AG04450 (cell line): ENCODE results near the gene HYI. TPM values are rescaled to one million over a fixed set of nuclear protein-coding genes. Genes with fewer than 3 reads are reported as not detected.

Source experiments
- CTCF ChIA-PET: fragments of 300-600, 350-600 bp; formaldehyde crosslinking; extraction: SDS; loops from one replicate; lab custom pipeline; 2022; ENCODE audit warnings: antibody characterized with exemption, inconsistent platforms; lab: Charles Lee
- POLR2A ChIA-PET: fragments of 350-600 bp; formaldehyde crosslinking; extraction: SDS; loops from one replicate; lab custom pipeline; 2021; ENCODE audit warnings: antibody characterized with exemption, inconsistent platforms; lab: Yijun Ruan, JAX
- DNase-seq: peaks from one replicate; pipeline ENCODE4 v3.0.0-alpha.2; 2011; ENCODE audit warnings: low read depth, low spot score
- H3K27ac ChIP-seq: one replicate; pipeline ENCODE4 v1.5.1; 2012; ENCODE audit warnings: low read depth, low read length, control low read depth
- H3K27me3 ChIP-seq: one replicate; pipeline ENCODE4 v1.6.0; 2012; ENCODE audit warnings: low read length; ENCODE audit not compliant: control insufficient read depth, insufficient read depth
- H3K4me3 ChIP-seq: 2 replicates; pipeline ENCODE4 v1.5.1; 2011; ENCODE audit warnings: mild to moderate bottlenecking, low read depth, low read length, control low read depth
- H3K9me3 ChIP-seq: 2 replicates; pipeline ENCODE4 v1.5.1; 2012; ENCODE audit warnings: low read length; ENCODE audit not compliant: control insufficient read depth, insufficient read depth
- polyA plus RNA-seq: library from polyadenylated mRNA; depleted of rRNA; stranded (reverse); fragments of >200 nt; gene quantifications from 2 replicates; pipeline ENCODE4 v1.2.3, GENCODE V29; 2011
- TF ChIP-seq, protein P1 (sequence below): IDR thresholded peaks from 2 replicates; pipeline ENCODE4 v1.5.1; 2011; ENCODE audit warnings: low read depth, low read length, control low read depth, inconsistent platforms

HYI gene
- polyA plus RNA-seq, 1 experiment = 22.8 TPM

DNA sequence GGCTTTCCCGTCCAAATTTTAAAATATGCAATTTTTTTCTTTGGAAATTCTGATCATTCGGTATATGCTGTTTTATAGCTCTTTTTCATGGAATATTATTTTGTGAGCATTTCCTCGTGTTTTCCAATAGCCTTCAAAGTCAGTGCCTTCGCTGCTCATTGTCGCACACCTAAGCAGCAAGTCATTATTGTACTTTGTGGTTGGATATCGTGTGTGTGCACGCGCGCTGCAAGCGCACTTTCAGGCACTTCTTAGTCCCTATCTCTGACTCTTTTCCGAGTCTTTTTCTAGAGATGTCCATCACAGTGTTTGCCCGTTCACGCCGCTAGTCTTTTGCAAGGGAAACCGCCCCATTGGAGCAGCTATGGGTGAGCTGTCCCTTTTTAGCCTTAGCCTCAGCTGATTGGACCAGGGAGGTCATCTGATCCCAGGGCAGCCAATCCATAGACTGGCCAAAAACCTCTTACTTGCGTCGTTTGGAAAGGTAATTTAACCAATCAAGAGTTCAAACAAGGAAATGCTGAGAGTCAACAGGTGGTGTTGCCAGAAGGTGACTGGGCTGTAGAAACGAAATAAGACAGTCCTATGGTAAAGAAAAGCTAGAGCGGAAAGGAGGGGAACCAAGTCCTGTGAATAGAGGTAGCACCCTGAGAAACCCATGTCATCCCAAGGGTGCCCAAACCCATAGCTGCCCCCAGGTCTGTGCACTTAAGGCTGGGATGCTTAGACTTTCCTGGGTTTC is 710 bp upstream of the HYI start:
- Histone ChIP-seq H3K27ac (peak overlapping the region; percentile 76), H3K4me3 (peak overlapping the region; percentile 60), H3K9me3 (no peaks in the 10 kb centered on the region), H3K27me3 (no peaks in the 10 kb centered on the region)
- peak; percentile 59 for DNase-seq
- ChIA-PET POLR2A (interaction anchor here (0.8 to 1.5 kb wide), 5 partner anchors 9 to 196 kb away, joined by 3 to 5 read pairs (median 3); partner anchors contain the start of gene KDM4A), CTCF (interaction anchor here (0.7 to 1.6 kb wide), 6 partner anchors 9 to 594 kb away, joined by 3 to 6 read pairs (median 4); no protein-coding TSS in a partner anchor)
- TF ChIP-seq, protein P1, sequence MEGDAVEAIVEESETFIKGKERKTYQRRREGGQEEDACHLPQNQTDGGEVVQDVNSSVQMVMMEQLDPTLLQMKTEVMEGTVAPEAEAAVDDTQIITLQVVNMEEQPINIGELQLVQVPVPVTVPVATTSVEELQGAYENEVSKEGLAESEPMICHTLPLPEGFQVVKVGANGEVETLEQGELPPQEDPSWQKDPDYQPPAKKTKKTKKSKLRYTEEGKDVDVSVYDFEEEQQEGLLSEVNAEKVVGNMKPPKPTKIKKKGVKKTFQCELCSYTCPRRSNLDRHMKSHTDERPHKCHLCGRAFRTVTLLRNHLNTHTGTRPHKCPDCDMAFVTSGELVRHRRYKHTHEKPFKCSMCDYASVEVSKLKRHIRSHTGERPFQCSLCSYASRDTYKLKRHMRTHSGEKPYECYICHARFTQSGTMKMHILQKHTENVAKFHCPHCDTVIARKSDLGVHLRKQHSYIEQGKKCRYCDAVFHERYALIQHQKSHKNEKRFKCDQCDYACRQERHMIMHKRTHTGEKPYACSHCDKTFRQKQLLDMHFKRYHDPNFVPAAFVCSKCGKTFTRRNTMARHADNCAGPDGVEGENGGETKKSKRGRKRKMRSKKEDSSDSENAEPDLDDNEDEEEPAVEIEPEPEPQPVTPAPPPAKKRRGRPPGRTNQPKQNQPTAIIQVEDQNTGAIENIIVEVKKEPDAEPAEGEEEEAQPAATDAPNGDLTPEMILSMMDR = 0 out of 2 replicates have a peak, but pooled peaks have one; percentile 5

DNA sequence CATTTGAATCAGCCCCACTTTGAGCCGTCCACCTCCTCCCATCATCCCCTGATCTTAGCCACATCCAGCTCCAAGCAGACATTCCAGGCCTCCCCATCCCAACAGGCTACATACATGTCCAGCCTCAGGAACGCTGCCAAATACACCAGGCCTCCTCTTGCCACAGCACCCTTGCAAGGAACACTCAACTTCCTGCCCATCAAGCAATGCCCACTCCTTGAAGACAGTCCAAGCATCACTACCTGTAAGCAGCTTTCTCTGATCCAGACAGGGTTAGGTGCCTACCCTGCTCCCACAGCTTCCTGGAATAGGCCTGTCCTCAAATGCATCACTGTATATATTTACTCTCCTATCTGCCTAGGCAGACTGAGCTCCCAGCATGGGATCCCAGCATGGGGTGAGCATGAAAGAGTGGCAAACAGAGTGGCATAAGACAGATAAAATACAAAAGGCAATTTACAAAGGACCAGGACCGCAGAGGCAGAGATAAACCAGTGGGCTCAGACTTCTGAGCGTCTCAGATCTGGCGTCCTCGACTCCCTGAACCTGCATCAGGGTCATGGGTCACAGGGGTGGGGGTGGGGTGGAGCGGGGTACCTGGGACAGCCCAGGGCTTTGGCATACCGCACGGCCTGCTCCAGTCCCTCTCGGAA is 816 bp downstream of the HYI start:
- Histone ChIP-seq H3K4me3 (peak overlapping the region; percentile 60), H3K9me3 (no peaks in the 10 kb centered on the region), H3K27ac (peak overlapping the region; percentile 54), H3K27me3 (no peaks in the 10 kb centered on the region)
- TF ChIP-seq, protein P1 = no peak
- DNase-seq = no peak
- ChIA-PET POLR2A (interaction anchor here (0.7 to 1.5 kb wide), 2 partner anchors 8 to 197 kb away, joined by 3 to 4 read pairs; partner anchors contain the start of gene KDM4A), CTCF (no interaction called here)

DNA sequence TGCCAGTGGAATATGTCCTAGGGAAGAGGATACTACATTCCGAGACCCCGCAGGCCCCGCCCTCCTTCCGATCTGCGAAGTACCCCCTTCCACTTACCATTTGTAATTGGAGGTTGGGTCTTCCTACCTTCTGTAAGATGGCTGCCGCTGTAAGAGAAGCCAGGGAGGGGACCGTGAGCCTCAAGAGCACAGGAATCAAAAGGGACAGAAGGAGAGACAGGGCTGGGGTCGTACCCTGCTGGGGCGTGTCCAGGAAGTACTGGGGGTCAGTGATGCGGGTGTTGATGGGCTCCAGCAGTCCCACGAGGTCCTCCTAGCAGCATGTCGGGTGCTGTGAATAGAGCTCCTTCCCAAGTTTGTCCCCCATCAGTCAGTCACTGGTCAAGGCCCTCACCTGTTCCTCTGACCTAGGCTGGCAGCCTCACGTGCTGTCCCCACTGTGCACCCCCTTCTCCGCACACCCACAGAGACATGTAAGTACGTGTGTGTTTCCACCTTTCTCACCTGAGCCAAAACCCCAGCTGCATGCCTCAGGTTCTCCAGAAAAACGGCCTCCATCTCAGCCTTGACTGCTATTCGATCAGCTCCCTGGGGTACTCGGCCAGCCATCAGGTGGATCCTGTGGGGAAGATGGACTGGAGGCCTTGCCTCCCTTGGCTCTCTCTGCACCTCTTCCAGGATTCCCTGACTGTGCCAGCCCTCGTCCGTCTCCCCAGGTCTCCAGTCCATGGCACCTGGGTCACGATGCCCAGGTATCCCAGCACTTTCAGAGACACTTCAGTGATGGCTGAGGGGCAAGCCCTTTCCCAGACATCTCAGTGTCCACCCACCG is 1.8 kb downstream of the HYI start:
- ChIA-PET CTCF (no interaction called here), POLR2A (interaction anchor here (0.7 kb wide), 1 partner anchor 9 kb away, joined by 3 read pairs; no protein-coding TSS in a partner anchor)
- Histone ChIP-seq H3K27me3 (no peaks in the 10 kb centered on the region), H3K4me3 (no peak overlapping the region), H3K9me3 (no peaks in the 10 kb centered on the region), H3K27ac (no peak overlapping the region)
- no peak for DNase-seq
- TF ChIP-seq, protein P1 = no peak

DNA sequence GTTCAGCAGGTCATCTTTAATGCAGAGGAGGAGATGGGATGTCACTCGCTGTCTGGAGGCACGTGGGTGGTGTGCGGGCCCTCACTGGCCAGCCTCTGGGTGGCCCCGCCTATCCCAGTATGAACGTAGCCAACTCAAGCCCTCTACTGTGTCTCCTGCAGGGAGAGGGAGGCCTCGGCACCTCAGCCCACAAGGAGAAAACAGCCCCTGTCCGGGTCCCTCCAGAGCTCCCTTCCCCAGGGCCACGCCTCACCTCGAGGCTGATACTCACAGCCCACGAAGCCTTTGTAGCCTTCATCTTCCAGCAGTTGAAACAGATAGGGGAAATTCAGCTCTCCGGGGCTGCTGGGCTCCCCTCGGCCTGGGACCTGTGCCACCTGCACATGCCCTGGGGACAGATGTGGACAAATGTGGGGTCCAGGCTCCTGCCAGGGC is 2.6 kb downstream of the HYI start:
- TF ChIP-seq, protein P1 = no peak
- Histone ChIP-seq H3K27me3 (no peaks in the 10 kb centered on the region), H3K4me3 (no peak overlapping the region), H3K27ac (no peak overlapping the region), H3K9me3 (no peaks in the 10 kb centered on the region)
- DNase-seq = no peak
- ChIA-PET POLR2A (no interaction called here), CTCF (no interaction called here)
